HepG2 (cell line): ENCODE data around the gene SLC29A1. TPM values are rescaled to one million over a fixed set of nuclear protein-coding genes. Genes with fewer than 3 reads are reported as not detected.

ENCODE experiments used
- ARNTL ChIP-seq: sonication (generic); formaldehyde crosslinking; IDR thresholded peaks from 2 replicates; pipeline ENCODE4 v1.4.0; 2020; ENCODE audit warnings: mild to moderate bottlenecking, missing genetic modification reagents
- FOXA3 ChIP-seq: IDR thresholded peaks from 2 replicates; pipeline ENCODE4 v1.6.1; 2016; ENCODE audit warnings: missing genetic modification reagents, missing compliant biosample characterization
- KLF12 ChIP-seq: sonication (generic); formaldehyde crosslinking; IDR thresholded peaks from 2 replicates; pipeline ENCODE4 v1.4.0; 2020; ENCODE audit warnings: missing genetic modification reagents, borderline replicate concordance
- WIZ ChIP-seq: sonication (generic); formaldehyde crosslinking; IDR thresholded peaks from 2 replicates; pipeline ENCODE4 v1.5.1; 2020; ENCODE audit warnings: mild to moderate bottlenecking, missing genetic modification reagents
- ZNF30 ChIP-seq: sonication (generic); formaldehyde crosslinking; IDR thresholded peaks from 2 replicates; pipeline ENCODE4 v1.5.0; 2020; ENCODE audit warnings: mild to moderate bottlenecking, missing genetic modification reagents
- polyA plus RNA-seq, 8 experiments: library from polyadenylated mRNA; depleted of rRNA in 3 of 8; stranded (reverse) in 7 of 8; unstranded in 1 of 8; fragments of >200 nt; fragmentation: Illumina TruSeq in 4 of 8; extraction: Trizol in 4 of 8; gene quantifications; 2 replicates each; pipeline versions ENCODE4 v1.2.1 to v1.2.3, GENCODE V29; 2011 to 2016; ENCODE audit warnings: low read depth in 4 of 8, missing spikeins in 1 of 8, mixed read lengths in 1 of 8; ENCODE audit not compliant: insufficient read depth in 1 of 8
- total RNA-seq, 5 experiments: library from RNA; depleted of rRNA; stranded (reverse); fragments of >200 nt; fragmentation: Illumina TruSeq; extraction: Trizol; gene quantifications; 2 replicates each; pipeline ENCODE4 v1.2.3, GENCODE V29; 2016; ENCODE audit warnings: low read depth in 1 of 5
- TF ChIP-seq, protein P1 (sequence below): sonication (generic); formaldehyde crosslinking; conservative IDR thresholded peaks from 2 replicates; pipeline ENCODE4 v1.5.0; 2020; ENCODE audit warnings: missing genetic modification reagents
- TF ChIP-seq, protein P2 (sequence below): sonication (generic); formaldehyde crosslinking; IDR thresholded peaks from 2 replicates; pipeline ENCODE4 v1.4.0; 2020; ENCODE audit warnings: mild to moderate bottlenecking, missing genetic modification reagents
- TF ChIP-seq, protein P3 (sequence below): sonication (generic); formaldehyde crosslinking; IDR thresholded peaks from 2 replicates; pipeline ENCODE4 v1.4.0; 2020; ENCODE audit warnings: missing genetic modification reagents, borderline replicate concordance
- TF ChIP-seq, protein P4 (sequence below): sonication (generic); formaldehyde crosslinking; IDR thresholded peaks from 2 replicates; pipeline ENCODE4 v1.5.0; 2020; ENCODE audit warnings: mild to moderate bottlenecking, missing genetic modification reagents
- TF ChIP-seq, protein P5 (sequence below): sonication (generic); formaldehyde crosslinking; IDR thresholded peaks from 2 replicates; pipeline ENCODE4 v1.4.0; 2020; ENCODE audit warnings: missing genetic modification reagents

SLC29A1 gene
- total and polyA plus RNA-seq, 2 of the 13 experiments (the other 11 are each of a cell fraction or from before 2014, with no cell fraction given): 43.2 to 106 TPM

DNA sequence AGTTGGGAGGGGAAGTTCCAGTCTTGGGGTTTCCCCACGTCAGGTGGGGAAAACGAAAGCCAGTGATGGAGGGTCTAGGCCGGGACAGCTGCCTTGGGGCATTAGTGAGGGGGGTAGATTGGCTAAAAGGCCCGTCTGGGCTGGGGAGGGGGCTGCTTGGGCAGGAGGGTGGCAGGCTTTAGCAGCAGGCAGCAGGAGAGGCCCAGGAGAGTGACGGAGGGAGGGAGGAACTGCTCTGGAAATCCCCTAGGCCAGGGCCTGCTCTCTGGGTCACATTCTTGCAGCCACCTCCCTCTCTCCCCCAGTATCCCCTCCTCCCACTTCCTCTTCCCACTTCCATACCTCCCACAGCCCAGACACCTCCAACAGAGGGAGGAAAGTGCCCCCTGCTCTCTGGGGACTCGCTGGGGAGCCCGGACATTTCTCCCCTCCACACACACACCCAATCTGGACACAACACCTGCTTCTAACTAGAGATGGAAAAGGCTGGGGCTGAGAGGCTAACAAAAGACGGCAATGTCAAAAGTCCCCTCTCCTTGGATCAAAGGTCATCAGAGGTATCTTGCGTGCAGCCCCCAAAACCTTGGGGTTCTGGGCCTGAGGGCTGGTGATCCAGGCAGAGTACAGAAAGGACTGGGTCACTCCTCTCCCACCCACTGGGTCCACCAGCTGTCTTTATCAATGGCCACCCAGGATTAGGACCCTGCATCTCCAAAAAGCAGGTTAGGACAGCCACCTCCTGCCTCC lies 40.1 kb downstream of the SLC29A1 start (continued):
- TF ChIP-seq, protein P1, sequence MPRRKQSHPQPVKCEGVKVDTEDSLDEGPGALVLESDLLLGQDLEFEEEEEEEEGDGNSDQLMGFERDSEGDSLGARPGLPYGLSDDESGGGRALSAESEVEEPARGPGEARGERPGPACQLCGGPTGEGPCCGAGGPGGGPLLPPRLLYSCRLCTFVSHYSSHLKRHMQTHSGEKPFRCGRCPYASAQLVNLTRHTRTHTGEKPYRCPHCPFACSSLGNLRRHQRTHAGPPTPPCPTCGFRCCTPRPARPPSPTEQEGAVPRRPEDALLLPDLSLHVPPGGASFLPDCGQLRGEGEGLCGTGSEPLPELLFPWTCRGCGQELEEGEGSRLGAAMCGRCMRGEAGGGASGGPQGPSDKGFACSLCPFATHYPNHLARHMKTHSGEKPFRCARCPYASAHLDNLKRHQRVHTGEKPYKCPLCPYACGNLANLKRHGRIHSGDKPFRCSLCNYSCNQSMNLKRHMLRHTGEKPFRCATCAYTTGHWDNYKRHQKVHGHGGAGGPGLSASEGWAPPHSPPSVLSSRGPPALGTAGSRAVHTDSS (CRISPR knock-in tag): no peak
- TF ChIP-seq ZNF30 (CRISPR knock-in tag) (no peak), FOXA3 (CRISPR knock-in tag) (no peak), ARNTL (CRISPR knock-in tag) (no peak), KLF12 (no peak), WIZ (CRISPR knock-in tag) (no peak)
- TF ChIP-seq, protein P2, sequence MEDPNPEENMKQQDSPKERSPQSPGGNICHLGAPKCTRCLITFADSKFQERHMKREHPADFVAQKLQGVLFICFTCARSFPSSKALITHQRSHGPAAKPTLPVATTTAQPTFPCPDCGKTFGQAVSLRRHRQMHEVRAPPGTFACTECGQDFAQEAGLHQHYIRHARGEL (CRISPR knock-in tag): no peak
- TF ChIP-seq, protein P3, sequence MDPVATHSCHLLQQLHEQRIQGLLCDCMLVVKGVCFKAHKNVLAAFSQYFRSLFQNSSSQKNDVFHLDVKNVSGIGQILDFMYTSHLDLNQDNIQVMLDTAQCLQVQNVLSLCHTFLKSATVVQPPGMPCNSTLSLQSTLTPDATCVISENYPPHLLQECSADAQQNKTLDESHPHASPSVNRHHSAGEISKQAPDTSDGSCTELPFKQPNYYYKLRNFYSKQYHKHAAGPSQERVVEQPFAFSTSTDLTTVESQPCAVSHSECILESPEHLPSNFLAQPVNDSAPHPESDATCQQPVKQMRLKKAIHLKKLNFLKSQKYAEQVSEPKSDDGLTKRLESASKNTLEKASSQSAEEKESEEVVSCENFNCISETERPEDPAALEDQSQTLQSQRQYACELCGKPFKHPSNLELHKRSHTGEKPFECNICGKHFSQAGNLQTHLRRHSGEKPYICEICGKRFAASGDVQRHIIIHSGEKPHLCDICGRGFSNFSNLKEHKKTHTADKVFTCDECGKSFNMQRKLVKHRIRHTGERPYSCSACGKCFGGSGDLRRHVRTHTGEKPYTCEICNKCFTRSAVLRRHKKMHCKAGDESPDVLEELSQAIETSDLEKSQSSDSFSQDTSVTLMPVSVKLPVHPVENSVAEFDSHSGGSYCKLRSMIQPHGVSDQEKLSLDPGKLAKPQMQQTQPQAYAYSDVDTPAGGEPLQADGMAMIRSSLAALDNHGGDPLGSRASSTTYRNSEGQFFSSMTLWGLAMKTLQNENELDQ (CRISPR knock-in tag): no peak
- TF ChIP-seq, protein P4, sequence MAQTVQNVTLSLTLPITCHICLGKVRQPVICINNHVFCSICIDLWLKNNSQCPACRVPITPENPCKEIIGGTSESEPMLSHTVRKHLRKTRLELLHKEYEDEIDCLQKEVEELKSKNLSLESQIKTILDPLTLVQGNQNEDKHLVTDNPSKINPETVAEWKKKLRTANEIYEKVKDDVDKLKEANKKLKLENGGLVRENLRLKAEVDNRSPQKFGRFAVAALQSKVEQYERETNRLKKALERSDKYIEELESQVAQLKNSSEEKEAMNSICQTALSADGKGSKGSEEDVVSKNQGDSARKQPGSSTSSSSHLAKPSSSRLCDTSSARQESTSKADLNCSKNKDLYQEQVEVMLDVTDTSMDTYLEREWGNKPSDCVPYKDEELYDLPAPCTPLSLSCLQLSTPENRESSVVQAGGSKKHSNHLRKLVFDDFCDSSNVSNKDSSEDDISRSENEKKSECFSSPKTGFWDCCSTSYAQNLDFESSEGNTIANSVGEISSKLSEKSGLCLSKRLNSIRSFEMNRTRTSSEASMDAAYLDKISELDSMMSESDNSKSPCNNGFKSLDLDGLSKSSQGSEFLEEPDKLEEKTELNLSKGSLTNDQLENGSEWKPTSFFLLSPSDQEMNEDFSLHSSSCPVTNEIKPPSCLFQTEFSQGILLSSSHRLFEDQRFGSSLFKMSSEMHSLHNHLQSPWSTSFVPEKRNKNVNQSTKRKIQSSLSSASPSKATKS (CRISPR knock-in tag): no peak
- TF ChIP-seq, protein P5, sequence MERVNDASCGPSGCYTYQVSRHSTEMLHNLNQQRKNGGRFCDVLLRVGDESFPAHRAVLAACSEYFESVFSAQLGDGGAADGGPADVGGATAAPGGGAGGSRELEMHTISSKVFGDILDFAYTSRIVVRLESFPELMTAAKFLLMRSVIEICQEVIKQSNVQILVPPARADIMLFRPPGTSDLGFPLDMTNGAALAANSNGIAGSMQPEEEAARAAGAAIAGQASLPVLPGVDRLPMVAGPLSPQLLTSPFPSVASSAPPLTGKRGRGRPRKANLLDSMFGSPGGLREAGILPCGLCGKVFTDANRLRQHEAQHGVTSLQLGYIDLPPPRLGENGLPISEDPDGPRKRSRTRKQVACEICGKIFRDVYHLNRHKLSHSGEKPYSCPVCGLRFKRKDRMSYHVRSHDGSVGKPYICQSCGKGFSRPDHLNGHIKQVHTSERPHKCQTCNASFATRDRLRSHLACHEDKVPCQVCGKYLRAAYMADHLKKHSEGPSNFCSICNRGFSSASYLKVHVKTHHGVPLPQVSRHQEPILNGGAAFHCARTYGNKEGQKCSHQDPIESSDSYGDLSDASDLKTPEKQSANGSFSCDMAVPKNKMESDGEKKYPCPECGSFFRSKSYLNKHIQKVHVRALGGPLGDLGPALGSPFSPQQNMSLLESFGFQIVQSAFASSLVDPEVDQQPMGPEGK (CRISPR knock-in tag): peak; percentile 59
